Measurements from ENCODE around the gene FSTL4.

FSTL4 gene

DNA sequence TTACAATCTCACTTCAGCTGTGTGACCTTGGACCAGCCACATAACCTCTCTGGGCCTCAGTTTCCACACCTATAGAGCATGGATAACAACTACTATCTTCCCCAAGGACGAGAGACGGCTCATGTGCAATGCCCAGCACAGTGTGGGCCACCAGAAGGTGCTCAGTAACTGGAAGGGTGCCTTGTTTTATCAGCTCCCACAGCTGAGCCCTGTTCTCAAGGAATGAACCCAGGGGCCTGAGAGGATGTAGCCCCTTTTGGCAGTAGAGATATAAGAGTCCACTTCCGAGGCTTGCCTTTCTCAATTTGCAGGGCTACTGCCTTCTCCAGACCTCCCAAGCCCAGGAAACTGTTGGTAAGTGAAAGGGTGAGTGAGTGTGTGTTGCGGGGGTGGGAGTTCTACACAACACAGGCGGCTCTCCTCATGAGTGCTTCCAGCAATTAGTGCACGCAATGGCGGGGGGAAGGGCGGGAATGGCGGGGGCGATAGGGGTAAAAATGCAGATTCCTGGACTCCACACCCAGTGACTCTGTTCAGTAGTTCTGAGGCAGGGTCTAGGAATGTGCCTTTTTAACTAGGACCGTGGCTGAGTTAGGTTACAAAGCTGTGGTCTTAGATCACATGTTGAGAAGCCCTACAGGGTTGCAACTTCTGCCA lies 185.1 kb downstream of the FSTL4 start:
- DNase-seq (ENCODE audit: low read depth) = no peak

GRCh38 chr5:133426264-133426663 lies 186.1 kb downstream of the FSTL4 start:
- DNase-seq (ENCODE audit: low read depth) = no peak

- no peak for DNase-seq (ENCODE audit: low read depth)
These were observed 186.6 kb downstream of the FSTL4 start for GRCh38 chr5:133425764-133426163.

DNA sequence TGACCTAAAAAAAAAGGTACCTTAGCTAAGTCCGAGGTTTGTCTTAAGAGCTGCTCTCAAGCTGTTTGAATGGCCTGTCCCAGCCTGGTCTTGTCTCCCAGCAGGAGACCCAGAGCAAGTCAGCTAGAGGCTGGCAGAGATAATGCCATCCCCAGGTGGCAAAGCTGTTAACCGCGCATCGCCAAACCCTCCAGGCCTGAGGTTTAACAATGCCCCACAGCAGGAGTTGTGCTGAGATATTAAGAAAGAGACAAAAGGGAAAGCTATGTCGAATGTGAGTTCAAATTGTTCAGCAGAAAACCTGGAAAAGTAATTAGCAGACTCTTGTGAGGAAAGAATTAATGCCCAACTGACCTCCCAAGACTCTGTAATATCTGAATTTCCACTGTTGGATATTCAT lies 187.1 kb downstream of the FSTL4 start:
- DNase-seq (ENCODE audit: low read depth) = no peak

DNA sequence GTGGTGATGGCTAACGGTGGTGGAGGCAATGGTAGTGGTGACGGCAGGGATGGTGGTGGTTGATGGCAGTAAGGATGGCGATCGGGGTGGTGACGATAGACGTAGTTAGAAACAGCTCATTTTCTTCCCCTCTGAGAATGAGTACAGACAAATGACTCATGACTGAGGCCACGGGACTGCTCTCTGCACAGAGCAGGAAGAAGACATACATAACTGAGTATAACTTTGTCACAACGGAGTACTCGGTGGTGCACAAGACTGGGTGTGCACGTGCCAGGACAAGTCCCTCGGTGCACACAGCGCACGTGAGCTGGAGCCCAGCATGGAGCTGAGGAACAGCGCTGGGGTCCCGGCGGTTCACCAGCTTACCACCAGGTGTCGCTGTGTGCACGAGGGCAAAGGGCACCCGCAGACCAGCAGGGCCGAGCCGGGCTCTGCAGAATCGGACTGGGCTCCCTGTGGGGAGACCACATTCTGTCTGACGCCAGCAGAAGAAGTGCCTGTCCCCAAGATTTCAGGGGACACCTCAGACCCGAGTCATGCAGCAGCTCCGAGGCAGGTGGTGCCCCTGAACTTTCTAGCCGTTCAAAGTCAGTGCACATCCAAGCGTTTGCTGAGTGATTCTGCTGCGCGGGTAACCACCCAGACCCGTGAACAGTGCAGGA lies 188.6 kb downstream of the FSTL4 start:
- peak; percentile 41 for DNase-seq (ENCODE audit: low read depth)

- no peak for DNase-seq (ENCODE audit: low read depth)
These were observed 189.2 kb downstream of the FSTL4 start for GRCh38 chr5:133423011-133423617.

GRCh38 chr5:133421806-133422205 lies 190.5 kb downstream of the FSTL4 start:
- DNase-seq (ENCODE audit: low read depth) = no peak

GRCh38 chr5:133421394-133421793 lies 190.9 kb downstream of the FSTL4 start:
- DNase-seq (ENCODE audit: low read depth) = peak; percentile 39

- DNase-seq (ENCODE audit: low read depth) = no peak
These were observed 191.7 kb downstream of the FSTL4 start for GRCh38 chr5:133420440-133421301.

GRCh38 chr5:133415906-133416305 lies 196.4 kb downstream of the FSTL4 start:
- DNase-seq (ENCODE audit: low read depth) = no peak

- no peak for DNase-seq (ENCODE audit: low read depth)
These were observed 196.8 kb downstream of the FSTL4 start for GRCh38 chr5:133415506-133415905.

- no peak for DNase-seq (ENCODE audit: low read depth)
These were observed 199.7 kb downstream of the FSTL4 start for GRCh38 chr5:133412661-133413060.

DNA sequence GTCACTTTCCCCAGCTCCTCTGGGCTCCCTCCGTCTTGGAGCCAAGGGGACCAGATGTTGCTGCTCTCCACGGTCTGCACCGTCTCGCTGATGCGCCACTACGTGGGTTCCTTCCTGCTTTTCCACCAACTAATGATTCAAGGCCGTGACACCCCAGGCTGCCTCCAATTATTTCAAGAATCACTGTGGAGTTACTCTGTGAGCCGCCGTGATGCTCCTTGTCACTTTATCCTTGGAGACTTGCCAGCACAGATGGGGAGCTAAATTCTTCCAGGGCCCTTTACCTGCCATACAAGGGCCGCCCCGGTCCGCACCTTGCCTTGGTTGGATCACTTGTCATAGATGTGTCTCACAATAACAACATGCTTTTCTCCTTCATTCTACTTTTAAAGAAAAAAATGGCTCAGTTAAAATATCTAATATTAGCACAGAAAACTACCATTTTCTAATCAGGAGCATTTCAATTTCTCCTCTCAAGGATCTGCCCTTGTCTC lies 202.0 kb downstream of the FSTL4 start:
- no peak for DNase-seq (ENCODE audit: low read depth)

GRCh38 chr5:133409210-133409674 lies 203.1 kb downstream of the FSTL4 start:
- DNase-seq (ENCODE audit: low read depth) = no peak

GRCh38 chr5:133408322-133408721 lies 204.0 kb downstream of the FSTL4 start:
- no peak for DNase-seq (ENCODE audit: low read depth)

GRCh38 chr5:133406977-133407632 lies 205.2 kb downstream of the FSTL4 start:
- DNase-seq (ENCODE audit: low read depth) = no peak

DNA sequence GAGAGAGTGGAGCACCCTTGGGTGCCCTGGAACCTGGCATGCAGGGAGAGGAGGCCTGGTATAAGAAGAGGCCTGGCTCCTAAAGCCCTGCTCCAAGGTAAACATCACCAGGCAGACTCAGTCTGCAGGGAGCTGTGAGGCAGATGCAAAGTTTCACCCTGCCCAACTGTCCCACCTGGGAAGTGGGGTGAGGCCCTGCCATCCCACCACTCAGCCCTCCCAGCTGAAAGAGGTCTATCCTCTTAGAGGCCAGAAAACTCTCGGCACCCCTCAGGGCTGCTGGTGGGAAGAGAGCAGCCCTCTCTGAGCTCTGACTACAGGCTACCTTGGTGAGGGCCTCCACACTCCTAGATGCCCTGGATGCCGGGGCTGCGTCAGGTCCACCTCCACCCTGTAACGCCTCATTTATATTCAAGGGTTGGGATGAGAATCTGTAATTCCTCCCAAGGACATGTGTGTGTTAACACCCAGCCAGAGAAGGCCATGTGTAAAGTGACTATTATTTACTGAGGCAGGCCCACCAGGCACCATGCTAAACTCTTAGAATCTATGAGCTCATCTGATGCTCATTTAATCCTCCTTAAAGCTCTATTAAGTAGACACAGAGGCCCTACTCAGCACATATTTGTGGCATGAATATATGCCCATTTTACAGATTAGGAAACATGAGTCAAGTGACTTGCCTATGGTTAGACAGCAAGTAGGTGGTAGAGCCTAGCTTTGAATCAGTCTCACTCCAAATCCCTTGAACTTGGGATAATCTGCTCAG lies 205.9 kb downstream of the FSTL4 start:
- no peak for DNase-seq (ENCODE audit: low read depth)

GRCh38 chr5:133405275-133406034 lies 206.9 kb downstream of the FSTL4 start:
- no peak for DNase-seq (ENCODE audit: low read depth)

DNA sequence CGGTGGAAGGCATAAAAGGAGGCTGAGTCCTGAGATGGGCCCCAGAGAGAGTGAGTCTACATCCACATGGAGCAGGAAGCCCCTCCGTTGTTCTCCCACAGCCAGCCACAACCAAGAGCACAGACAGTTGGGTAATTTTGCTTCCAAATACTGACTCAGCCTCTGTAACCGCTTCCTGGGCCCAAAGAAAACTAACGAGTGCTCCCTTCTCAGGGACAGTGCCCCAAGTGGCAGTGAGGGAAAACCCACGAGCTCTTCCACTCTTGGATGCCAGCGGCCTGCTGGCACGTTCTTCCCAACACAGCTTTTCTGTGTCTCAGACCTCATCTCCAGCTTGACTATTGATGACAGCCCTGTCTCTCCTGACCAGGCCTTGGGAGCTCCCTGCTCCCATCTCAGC lies 207.6 kb downstream of the FSTL4 start:
- DNase-seq (ENCODE audit: low read depth) = no peak

- DNase-seq (ENCODE audit: low read depth) = no peak
These were observed 208.5 kb downstream of the FSTL4 start for GRCh38 chr5:133403741-133404364.
